ENCODE data around the gene RHBDL1. TPM values are rescaled to one million over a fixed set of nuclear protein-coding genes. Genes with fewer than 3 reads are reported as not detected.

RHBDL1 gene
- polyA plus RNA-seq, 1 donor (not counting 4 experiments of a cell fraction or from before 2014, with no cell fraction given) = 0.71 TPM

DNA sequence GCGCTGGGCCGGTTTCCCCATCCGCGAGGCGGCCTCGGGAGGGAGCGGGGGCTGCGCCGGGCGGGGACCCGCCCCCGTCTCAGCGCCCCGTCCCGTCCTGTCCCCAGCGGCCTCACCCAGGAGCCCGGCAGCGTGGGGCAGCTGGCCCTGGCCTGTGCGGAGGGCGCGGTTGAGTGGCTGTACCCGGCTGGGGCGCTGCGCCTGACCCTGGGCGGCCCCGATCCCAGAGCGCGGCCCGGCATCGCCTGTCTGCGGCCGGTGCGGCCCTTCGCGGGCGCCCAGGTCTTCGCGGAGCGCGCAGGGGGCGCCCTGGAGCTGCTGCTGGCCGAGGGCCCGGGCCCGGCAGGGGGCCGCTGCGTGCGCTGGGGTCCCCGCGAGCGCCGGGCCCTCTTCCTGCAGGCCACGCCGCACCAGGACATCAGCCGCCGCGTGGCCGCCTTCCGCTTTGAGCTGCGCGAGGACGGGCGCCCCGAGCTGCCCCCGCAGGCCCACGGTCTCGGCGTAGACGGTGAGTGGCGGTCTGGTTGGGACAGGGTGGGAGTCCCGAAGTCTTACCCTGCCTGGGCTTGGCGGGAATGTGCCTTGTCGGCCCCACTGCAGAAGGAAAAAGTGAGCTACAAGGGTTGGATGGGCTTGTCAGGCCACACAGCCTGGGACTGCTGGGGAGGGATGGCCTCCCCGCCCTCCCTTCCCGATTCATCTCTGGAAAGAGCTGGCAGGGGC lies 40.2 kb downstream of the RHBDL1 start:
- dilution Hi-C loops (cut with MboI; ENCODE audit: extremely low pct_ligation_motif_present, low sequenced_read_pairs) = no loop called here
- FAIRE-seq (no peak), DNase-seq (ENCODE audit: low read depth, low spot score) (no peak)
- Histone ChIP-seq H3K27me3 (ENCODE audit: control insufficient read depth, extremely low read depth, insufficient read depth, low read length) (peaks cover 10% of the 10 kb centered on the region), H3K9me3 (ENCODE audit: control insufficient read depth, low read depth, low read length) (no peaks in the 10 kb centered on the region), H3K9me1 (ENCODE audit: control insufficient read depth, extremely low read depth, insufficient read depth, low read length) (no peaks in the 10 kb centered on the region), H2AFZ (ENCODE audit: control insufficient read depth, low read length) (no peak overlapping the region), H4K20me1 (ENCODE audit: control insufficient read depth, extremely low read depth, insufficient read depth, low read length) (peaks cover 8% of the 10 kb centered on the region), H3K27ac (ENCODE audit: control insufficient read depth, insufficient read depth, low read length) (no peak overlapping the region), H3K4me3 (ENCODE audit: control insufficient read depth in 2 of 3, extremely low read depth in 1 of 3, insufficient read depth in 2 of 3, low read depth in 1 of 3, low read length in 3 of 3) (peak overlapping the region; percentile 54 to 72 (median 54)), H3K9ac (ENCODE audit: control insufficient read depth, extremely low read depth, insufficient read depth, low read length) (peak overlapping the region; percentile 52), H3K4me2 (ENCODE audit: control insufficient read depth, extremely low read depth, insufficient read depth, low read depth, low read length) (peak overlapping the region; percentile 70), H3K4me1 (ENCODE audit: control insufficient read depth, extremely low read depth, insufficient read depth, low read length) (peaks cover 31% of the 10 kb centered on the region), H3K36me3 (ENCODE audit: control insufficient read depth in 2 of 2, extremely low read depth in 1 of 2, insufficient read depth in 2 of 2, low read length in 2 of 2) (no peaks in the 10 kb centered on the region), H3K79me2 (ENCODE audit: control insufficient read depth, insufficient read depth, low read length) (peaks cover 8% of the 10 kb centered on the region)
- TF ChIP-seq, protein P1, sequence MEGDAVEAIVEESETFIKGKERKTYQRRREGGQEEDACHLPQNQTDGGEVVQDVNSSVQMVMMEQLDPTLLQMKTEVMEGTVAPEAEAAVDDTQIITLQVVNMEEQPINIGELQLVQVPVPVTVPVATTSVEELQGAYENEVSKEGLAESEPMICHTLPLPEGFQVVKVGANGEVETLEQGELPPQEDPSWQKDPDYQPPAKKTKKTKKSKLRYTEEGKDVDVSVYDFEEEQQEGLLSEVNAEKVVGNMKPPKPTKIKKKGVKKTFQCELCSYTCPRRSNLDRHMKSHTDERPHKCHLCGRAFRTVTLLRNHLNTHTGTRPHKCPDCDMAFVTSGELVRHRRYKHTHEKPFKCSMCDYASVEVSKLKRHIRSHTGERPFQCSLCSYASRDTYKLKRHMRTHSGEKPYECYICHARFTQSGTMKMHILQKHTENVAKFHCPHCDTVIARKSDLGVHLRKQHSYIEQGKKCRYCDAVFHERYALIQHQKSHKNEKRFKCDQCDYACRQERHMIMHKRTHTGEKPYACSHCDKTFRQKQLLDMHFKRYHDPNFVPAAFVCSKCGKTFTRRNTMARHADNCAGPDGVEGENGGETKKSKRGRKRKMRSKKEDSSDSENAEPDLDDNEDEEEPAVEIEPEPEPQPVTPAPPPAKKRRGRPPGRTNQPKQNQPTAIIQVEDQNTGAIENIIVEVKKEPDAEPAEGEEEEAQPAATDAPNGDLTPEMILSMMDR (optimal IDR thresholded peaks at IDR 0.05 in 1 of 3, IDR thresholded peaks at IDR 0.05 in 1 of 3, conservative IDR thresholded peaks at IDR 0.05 in 1 of 3; ENCODE audit: extremely low read depth in 1 of 3, insufficient read depth in 2 of 3, low read length in 3 of 3) = peak in 1 of 3 experiments; percentile 38
- TF ChIP-seq EZH2 (IDR thresholded peaks at IDR 0.05; ENCODE audit: low read length) = no peak

DNA sequence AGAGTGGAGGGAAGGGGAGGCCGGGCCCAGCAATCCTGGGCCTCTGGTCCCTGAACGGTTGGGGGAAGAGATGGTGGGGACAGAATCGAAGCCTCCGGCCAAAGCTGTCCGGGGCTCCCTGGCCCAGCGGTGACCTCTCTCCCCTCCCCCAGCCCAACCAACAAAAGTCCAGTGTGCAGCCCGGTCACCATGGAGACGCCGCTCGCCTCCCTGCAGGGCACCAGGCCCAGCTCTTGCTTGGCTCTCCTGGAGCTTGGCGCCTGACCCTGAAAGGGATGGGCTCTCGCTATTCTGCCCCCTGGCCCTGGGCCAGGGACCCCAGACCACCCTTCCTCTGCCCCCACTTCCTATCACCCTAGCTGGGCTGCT lies 40.7 kb downstream of the RHBDL1 start:
- peak overlapping the region; percentile 52 for H3K9ac ChIP-seq (ENCODE audit: control insufficient read depth, extremely low read depth, insufficient read depth, low read length)

More for the DNA sequence above, 40.7 kb downstream of the RHBDL1 start:
- H3K4me3 ChIP-seq (ENCODE audit: control insufficient read depth in 2 of 3, extremely low read depth in 1 of 3, insufficient read depth in 2 of 3, low read depth in 1 of 3, low read length in 3 of 3) = peak overlapping the region; percentile 42 to 72 (median 54)
- no peaks in the 10 kb centered on the region for H3K36me3 ChIP-seq (ENCODE audit: control insufficient read depth in 2 of 2, extremely low read depth in 1 of 2, insufficient read depth in 2 of 2, low read length in 2 of 2)
- no peak overlapping the region for H2AFZ ChIP-seq (ENCODE audit: control insufficient read depth, low read length)
- peak overlapping the region; percentile 70 for H3K4me2 ChIP-seq (ENCODE audit: control insufficient read depth, extremely low read depth, insufficient read depth, low read depth, low read length)
- TF ChIP-seq EZH2 (IDR thresholded peaks at IDR 0.05; ENCODE audit: low read length) = no peak
- TF ChIP-seq, protein P1 (optimal IDR thresholded peaks at IDR 0.05 in 1 of 3, IDR thresholded peaks at IDR 0.05 in 1 of 3, conservative IDR thresholded peaks at IDR 0.05 in 1 of 3; ENCODE audit: extremely low read depth in 1 of 3, insufficient read depth in 2 of 3, low read length in 3 of 3) = no peak
- peaks cover 8% of the 10 kb centered on the region for H4K20me1 ChIP-seq (ENCODE audit: control insufficient read depth, extremely low read depth, insufficient read depth, low read length)
- DNase-seq (ENCODE audit: low read depth, low spot score) (no peak), FAIRE-seq (no peak)
- dilution Hi-C loops (cut with MboI; ENCODE audit: extremely low pct_ligation_motif_present, low sequenced_read_pairs) = no loop called here
- H3K9me3 ChIP-seq (ENCODE audit: control insufficient read depth, low read depth, low read length) = no peaks in the 10 kb centered on the region
- peaks cover 31% of the 10 kb centered on the region for H3K4me1 ChIP-seq (ENCODE audit: control insufficient read depth, extremely low read depth, insufficient read depth, low read length)
- no peak overlapping the region for H3K27ac ChIP-seq (ENCODE audit: control insufficient read depth, insufficient read depth, low read length)
- peaks cover 5% of the 10 kb centered on the region for H3K27me3 ChIP-seq (ENCODE audit: control insufficient read depth, extremely low read depth, insufficient read depth, low read length)
- H3K79me2 ChIP-seq (ENCODE audit: control insufficient read depth, insufficient read depth, low read length) = peaks cover 8% of the 10 kb centered on the region
- no peaks in the 10 kb centered on the region for H3K9me1 ChIP-seq (ENCODE audit: control insufficient read depth, extremely low read depth, insufficient read depth, low read length)
